ENCODE data around the gene GMEB2.

DNA sequence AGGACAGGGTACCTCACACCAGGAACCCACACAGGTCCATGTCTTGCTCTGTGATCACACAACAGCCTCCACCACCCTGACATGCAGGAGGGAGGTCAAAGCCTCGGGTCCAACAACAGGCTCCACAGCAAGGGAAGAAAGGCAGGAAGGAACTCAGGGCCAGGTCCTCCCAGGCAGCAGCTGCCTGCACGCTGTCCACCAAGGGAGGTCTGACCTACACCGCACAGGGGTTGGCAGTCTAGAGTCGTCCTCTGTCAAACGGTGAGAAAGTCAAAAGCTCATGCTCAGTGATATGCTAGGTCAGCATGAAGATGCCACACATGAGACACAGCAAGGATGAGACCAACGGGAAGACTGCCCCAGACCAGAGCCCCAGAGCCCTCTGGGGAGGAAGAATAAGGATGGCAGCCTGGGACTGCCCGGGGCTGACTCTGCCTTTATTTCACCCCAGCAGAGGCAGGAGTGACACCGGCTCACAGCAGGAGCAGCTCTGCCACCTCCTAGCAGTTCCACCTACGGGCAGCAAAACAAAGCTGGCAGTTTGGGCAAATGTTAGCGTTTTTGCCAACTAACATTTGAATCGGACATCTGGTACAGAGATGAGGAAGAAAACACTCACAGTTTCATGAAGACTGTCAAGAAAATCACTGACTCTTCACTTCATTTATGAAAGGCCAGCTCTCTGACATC lies 8.5 kb downstream of the GMEB2 start:
- TF ChIP-seq CTCF (IDR thresholded peaks at IDR 0.05): no peak
- TF ChIP-seq POLR2AphosphoS5 (IDR thresholded peaks at IDR 0.05): no peak
- TF ChIP-seq POLR2A (IDR thresholded peaks at IDR 0.05): no peak
